Mucosa of rectum (tissue), 2 donors: Measurements from ENCODE around the gene PDE4D.
A peak's percentile ranks its signal among the peaks of the same experiment; 100 is the strongest.

Experiments used
- H3K27ac ChIP-seq, 2 donors: one replicate each; pipeline ENCODE4 v1.7.0; 2013; ENCODE audit warnings: inconsistent platforms in 2 of 2, low read depth in 2 of 2, low read length in 2 of 2
- H3K27me3 ChIP-seq, 2 donors: one replicate each; pipeline ENCODE4 v1.7.0; 2013; ENCODE audit warnings: low read length in 2 of 2; ENCODE audit not compliant: control insufficient read depth in 2 of 2, insufficient read depth in 2 of 2
- H3K36me3 ChIP-seq, 2 donors: one replicate each; pipeline ENCODE4 v1.7.0; 2013; ENCODE audit warnings: low read length in 2 of 2; ENCODE audit not compliant: control insufficient read depth in 2 of 2, insufficient read depth in 2 of 2
- H3K4me1 ChIP-seq, 2 donors: one replicate each; pipeline ENCODE4 v1.7.0; 2013; ENCODE audit warnings: low read length in 2 of 2, mild to moderate bottlenecking in 1 of 2; ENCODE audit not compliant: control insufficient read depth in 2 of 2, insufficient read depth in 2 of 2
- H3K4me3 ChIP-seq, 2 donors: one replicate each; pipeline ENCODE4 v1.7.0; 2013; ENCODE audit warnings: low read length in 2 of 2
- H3K9ac ChIP-seq, 2 donors: one replicate each; pipeline ENCODE4 v1.7.0; 2013; ENCODE audit warnings: low read length in 2 of 2, low read depth in 1 of 2, mild to moderate bottlenecking in 1 of 2
- H3K9me3 ChIP-seq, 2 donors: one replicate each; pipeline ENCODE4 v1.7.0; 2013; ENCODE audit warnings: low read length in 2 of 2; ENCODE audit not compliant: control insufficient read depth in 2 of 2
- donor health status: healthy.
- donor health status: Normal muscosa, but diverticular disease.

The PDE4D gene

DNA sequence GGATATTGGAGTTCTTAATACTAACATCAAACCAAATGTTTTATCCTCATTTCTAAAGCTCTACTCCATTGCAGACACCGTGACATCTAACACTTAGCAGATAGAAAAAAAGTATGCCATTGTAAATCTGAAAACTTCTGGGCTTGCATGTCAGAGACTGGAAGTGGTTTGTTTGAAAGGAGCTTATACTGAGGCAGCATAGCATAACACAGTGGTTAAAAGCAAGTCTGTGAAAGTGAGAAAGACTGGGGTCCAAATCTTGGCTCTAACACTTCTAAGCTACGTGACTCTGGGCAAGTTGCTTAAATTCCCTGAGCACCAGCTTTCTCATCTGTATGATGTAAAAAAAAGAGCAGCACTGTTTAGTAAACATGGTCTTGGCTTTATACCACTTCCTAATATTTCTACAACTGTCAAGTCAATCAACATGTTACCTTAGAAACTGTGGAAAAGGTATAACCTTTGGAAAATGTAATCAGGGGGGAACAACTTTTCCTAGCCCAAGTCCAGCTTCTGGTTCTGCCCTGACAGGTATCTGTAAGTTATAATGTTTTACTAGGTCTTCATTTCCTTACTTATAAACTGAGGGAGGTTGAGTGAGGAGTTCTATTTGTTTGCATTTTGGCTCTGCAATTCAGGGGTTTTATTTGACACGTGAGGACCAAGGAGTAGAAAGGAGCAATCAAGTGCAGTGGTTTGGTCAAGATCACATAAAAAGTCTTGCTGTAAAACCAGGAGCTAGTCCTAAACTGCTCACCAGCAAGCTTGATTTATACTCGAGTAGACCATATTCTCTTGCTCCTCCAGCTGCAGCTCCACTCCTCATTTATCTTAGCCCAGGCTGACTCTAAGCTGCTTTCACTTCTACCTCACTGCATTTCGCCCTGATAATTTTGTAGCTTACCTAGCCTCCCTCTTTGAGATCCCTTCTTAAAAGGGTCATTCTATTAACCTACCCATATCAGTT, 769.6 kb downstream of the PDE4D start:
- Histone ChIP-seq H3K36me3 (no peaks in the 10 kb centered on the region), H3K27me3 (no peaks in the 10 kb centered on the region), H3K4me3 (no peak overlapping the region), H3K27ac (peak overlapping the region; percentile 26 to 34), H3K9ac (no peak overlapping the region), H3K9me3 (no peaks in the 10 kb centered on the region), H3K4me1 (peaks cover 12 to 21% of the 10 kb centered on the region in 2 donors)

- H3K27me3 ChIP-seq, result no peaks in the 10 kb centered on the region
- no peak overlapping the region for H3K9ac ChIP-seq
- H3K36me3 ChIP-seq, result no peaks in the 10 kb centered on the region
- no peaks in the 10 kb centered on the region for H3K9me3 ChIP-seq
- peaks cover 4 to 6% of the 10 kb centered on the region in 2 donors for H3K4me1 ChIP-seq
- H3K27ac ChIP-seq, result no peak overlapping the region
- H3K4me3 ChIP-seq, result no peak overlapping the region
These were observed 774.0 kb downstream of the PDE4D start for GRCh38 chr5:59119480-59119879.

- H3K4me1 ChIP-seq, result no peaks in the 10 kb centered on the region
- no peak overlapping the region for H3K9ac ChIP-seq
- H3K9me3 ChIP-seq, result no peaks in the 10 kb centered on the region
- H3K36me3 ChIP-seq, result no peaks in the 10 kb centered on the region
- no peak overlapping the region for H3K27ac ChIP-seq
- H3K27me3 ChIP-seq, result no peaks in the 10 kb centered on the region
- H3K4me3 ChIP-seq, result no peak overlapping the region
These were observed 776.2 kb downstream of the PDE4D start for GRCh38 chr5:59117320-59117719.

DNA sequence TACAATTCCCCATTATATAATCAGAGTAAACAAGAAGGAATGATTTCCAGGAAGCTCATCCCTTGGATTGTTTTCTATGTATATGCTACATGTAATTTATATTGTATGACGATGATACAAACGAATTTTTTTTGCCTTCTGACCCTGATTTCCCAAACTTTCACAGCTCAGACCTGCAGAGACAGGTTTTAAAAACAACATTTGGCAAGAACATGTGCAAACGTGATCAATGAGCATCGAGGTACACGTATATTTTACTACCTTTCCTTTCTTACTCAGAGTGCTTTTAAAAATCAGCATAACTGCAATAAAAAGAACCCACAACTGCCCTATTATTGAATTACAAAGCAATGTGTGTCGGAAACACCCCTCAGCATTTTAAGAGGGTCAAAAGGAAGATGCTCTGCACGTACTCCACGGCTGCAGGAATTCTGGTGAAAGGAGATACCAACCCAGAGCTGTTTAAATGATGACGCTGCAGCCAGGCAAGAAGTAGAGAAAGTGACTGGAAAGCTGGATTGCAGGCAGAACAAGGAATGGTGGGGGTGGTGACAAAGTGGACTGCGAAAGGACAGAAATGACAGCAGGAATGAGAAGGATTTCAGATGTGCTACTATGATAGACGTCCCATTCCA, 777.2 kb downstream of the PDE4D start:
- Histone ChIP-seq H3K36me3 (no peaks in the 10 kb centered on the region), H3K4me1 (no peaks in the 10 kb centered on the region), H3K9me3 (no peaks in the 10 kb centered on the region), H3K9ac (no peak overlapping the region), H3K4me3 (no peak overlapping the region), H3K27me3 (no peaks in the 10 kb centered on the region), H3K27ac (no peak overlapping the region)

- Histone ChIP-seq H3K9me3 (no peaks in the 10 kb centered on the region), H3K4me3 (no peak overlapping the region), H3K27ac (no peak overlapping the region), H3K36me3 (no peaks in the 10 kb centered on the region), H3K9ac (no peak overlapping the region), H3K4me1 (no peaks in the 10 kb centered on the region), H3K27me3 (no peaks in the 10 kb centered on the region)
These were observed 778.2 kb downstream of the PDE4D start for GRCh38 chr5:59115345-59115744.

GRCh38 chr5:59109383-59109782, 784.1 kb downstream of the PDE4D start:
- Histone ChIP-seq H3K27ac (no peak overlapping the region), H3K4me3 (no peak overlapping the region), H3K9ac (no peak overlapping the region), H3K4me1 (no peaks in the 10 kb centered on the region), H3K27me3 (no peaks in the 10 kb centered on the region), H3K36me3 (no peaks in the 10 kb centered on the region), H3K9me3 (no peaks in the 10 kb centered on the region)

DNA sequence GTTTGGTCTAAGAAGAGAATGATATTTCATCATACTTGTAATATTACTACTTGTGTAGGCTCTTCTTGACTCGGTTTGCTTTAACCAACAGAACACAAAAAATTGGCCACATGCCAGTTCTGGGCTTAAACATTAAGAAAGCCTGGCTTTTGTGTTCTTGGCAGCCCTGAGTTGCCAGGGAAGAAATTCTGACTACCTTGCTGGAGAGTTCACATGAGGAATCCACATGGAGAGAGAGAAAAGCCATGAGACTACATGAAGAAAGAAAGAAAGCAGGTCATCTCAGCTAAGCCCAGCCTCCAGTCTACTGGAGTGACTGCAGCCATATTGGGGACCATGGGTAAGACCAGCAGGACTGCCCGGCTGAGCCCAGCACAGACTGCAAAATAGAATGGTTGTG, 785.8 kb downstream of the PDE4D start:
- Histone ChIP-seq H3K27ac (no peak overlapping the region), H3K4me3 (no peak overlapping the region), H3K36me3 (no peaks in the 10 kb centered on the region), H3K9ac (no peak overlapping the region), H3K4me1 (no peaks in the 10 kb centered on the region), H3K9me3 (no peaks in the 10 kb centered on the region), H3K27me3 (no peaks in the 10 kb centered on the region)

GRCh38 chr5:59104400-59105127, 789.0 kb downstream of the PDE4D start:
- no peaks in the 10 kb centered on the region for H3K27me3 ChIP-seq
- H3K9ac ChIP-seq, result no peak overlapping the region
- H3K9me3 ChIP-seq, result no peaks in the 10 kb centered on the region
- H3K4me3 ChIP-seq, result no peak overlapping the region
- H3K36me3 ChIP-seq, result no peaks in the 10 kb centered on the region
- peaks cover 0 to under 1% of the 10 kb centered on the region in 2 donors for H3K4me1 ChIP-seq
- H3K27ac ChIP-seq, result no peak overlapping the region

GRCh38 chr5:59103303-59103702, 790.2 kb downstream of the PDE4D start:
- no peaks in the 10 kb centered on the region for H3K36me3 ChIP-seq
- no peak overlapping the region for H3K27ac ChIP-seq
- H3K4me1 ChIP-seq, result peaks cover 5 to 9% of the 10 kb centered on the region in 2 donors
- no peaks in the 10 kb centered on the region for H3K27me3 ChIP-seq
- no peak overlapping the region for H3K9ac ChIP-seq
- H3K9me3 ChIP-seq, result no peaks in the 10 kb centered on the region
- H3K4me3 ChIP-seq, result no peak overlapping the region

- peaks cover 5 to 12% of the 10 kb centered on the region in 2 donors for H3K4me1 ChIP-seq
- no peak overlapping the region for H3K9ac ChIP-seq
- no peaks in the 10 kb centered on the region for H3K36me3 ChIP-seq
- H3K27me3 ChIP-seq, result no peaks in the 10 kb centered on the region
- no peaks in the 10 kb centered on the region for H3K9me3 ChIP-seq
- H3K4me3 ChIP-seq, result no peak overlapping the region
- no peak overlapping the region for H3K27ac ChIP-seq
These were observed 791.1 kb downstream of the PDE4D start for GRCh38 chr5:59102437-59102836.
